A673 (cell line): ENCODE data around the gene CRACR2B. TPM values are rescaled to one million over a fixed set of nuclear protein-coding genes. Genes with fewer than 3 reads are reported as not detected.

ENCODE experiments used
- BruUV-seq: library from RNA; stranded (reverse); fragments of 400-500 nt; replicated peaks from 2 replicates; lab custom pipeline; 2021; lab: Mats Ljungman, UMichigan
- CTCF ChIA-PET: fragments of 300-600 bp; sonication (Branson Sonifier 250); formaldehyde crosslinking; loops from one replicate; lab custom pipeline; 2022; ENCODE audit warnings: antibody characterized with exemption; lab: Charles Lee
- POLR2A ChIA-PET: fragments of 300-600 bp; sonication (Branson Sonifier 250); formaldehyde crosslinking; loops from one replicate; lab custom pipeline; 2022; ENCODE audit warnings: antibody characterized with exemption; ENCODE audit not compliant: low non-redundant PET; lab: Charles Lee
- DNase-seq: peaks from one replicate; pipeline ENCODE4 v3.0.0-alpha.2; 2015; ENCODE audit warnings: low spot score
- H3K27ac ChIP-seq: fragments of 200-600 bp; sonication (generic); 2 replicates; pipeline ENCODE4 v1.5.1; 2016; ENCODE audit warnings: mixed run types, low read depth, mild to moderate bottlenecking, mixed read lengths, antibody characterized with exemption, low read length; ENCODE audit not compliant: poor library complexity, severe bottlenecking
- H3K27me3 ChIP-seq: fragments of 200-600 bp; sonication (generic); replicated peaks from 2 replicates; pipeline ENCODE4 v1.6.1; 2017; ENCODE audit warnings: mixed run types, low read depth, mild to moderate bottlenecking, mixed read lengths, antibody characterized with exemption, low read length; ENCODE audit not compliant: insufficient read depth, poor library complexity
- H3K36me3 ChIP-seq: fragments of 200-600 bp; sonication (generic); 2 replicates; pipeline ENCODE4 v1.6.1; 2016; ENCODE audit warnings: mixed run types, mild to moderate bottlenecking, mixed read lengths, antibody characterized with exemption, low read length; ENCODE audit not compliant: insufficient read depth, poor library complexity, severe bottlenecking
- H3K4me1 ChIP-seq: fragments of 200-600 bp; sonication (generic); 2 replicates; pipeline ENCODE4 v1.6.1; 2017; ENCODE audit warnings: mixed run types, mild to moderate bottlenecking, mixed read lengths, antibody characterized with exemption, low read length; ENCODE audit not compliant: insufficient read depth, poor library complexity, severe bottlenecking
- H3K4me3 ChIP-seq: fragments of 200-600 bp; sonication (generic); 2 replicates; pipeline ENCODE4 v1.5.1; 2016; ENCODE audit warnings: low read depth, mixed run types, mild to moderate bottlenecking, mixed read lengths, low read length; ENCODE audit not compliant: poor library complexity, severe bottlenecking
- H3K9me3 ChIP-seq: fragments of 200-600 bp; sonication (generic); 2 replicates; pipeline ENCODE4 v1.6.1; 2016; ENCODE audit warnings: mixed run types, low read depth, mild to moderate bottlenecking, mixed read lengths, antibody characterized with exemption, low read length; ENCODE audit not compliant: poor library complexity, severe bottlenecking
- EZH2 ChIP-seq: fragments of 200-600 bp; sonication (generic); IDR thresholded peaks from 2 replicates; pipeline ENCODE4 v1.6.1; 2017; ENCODE audit warnings: borderline replicate concordance, low read depth, mild to moderate bottlenecking, mixed read lengths, antibody characterized with exemption, low read length; ENCODE audit not compliant: poor library complexity, severe bottlenecking
- intact Hi-C: fragments of 100-400 bp; cut with micrococcal nuclease; formaldehyde crosslinking; loops from one replicate; pipeline ENCODE4 v1.10.0; 2022; ENCODE audit not compliant: unreplicated experiment
- total RNA-seq: library from RNA; stranded (reverse); gene quantifications from 2 replicates; pipeline ENCODE4 v1.2.3, GENCODE V29; 2021
- TF ChIP-seq, protein P1 (sequence below): fragments of 300-800, 200-600 bp; sonication (generic); conservative IDR thresholded peaks from 2 replicates; pipeline ENCODE4 v1.5.1; 2017; ENCODE audit warnings: low read depth, mild to moderate bottlenecking, antibody characterized with exemption, low read length, moderate library complexity, mixed read lengths

The CRACR2B gene
- total RNA-seq, 1 experiment from 2014 or later, result 1.1 TPM

DNA sequence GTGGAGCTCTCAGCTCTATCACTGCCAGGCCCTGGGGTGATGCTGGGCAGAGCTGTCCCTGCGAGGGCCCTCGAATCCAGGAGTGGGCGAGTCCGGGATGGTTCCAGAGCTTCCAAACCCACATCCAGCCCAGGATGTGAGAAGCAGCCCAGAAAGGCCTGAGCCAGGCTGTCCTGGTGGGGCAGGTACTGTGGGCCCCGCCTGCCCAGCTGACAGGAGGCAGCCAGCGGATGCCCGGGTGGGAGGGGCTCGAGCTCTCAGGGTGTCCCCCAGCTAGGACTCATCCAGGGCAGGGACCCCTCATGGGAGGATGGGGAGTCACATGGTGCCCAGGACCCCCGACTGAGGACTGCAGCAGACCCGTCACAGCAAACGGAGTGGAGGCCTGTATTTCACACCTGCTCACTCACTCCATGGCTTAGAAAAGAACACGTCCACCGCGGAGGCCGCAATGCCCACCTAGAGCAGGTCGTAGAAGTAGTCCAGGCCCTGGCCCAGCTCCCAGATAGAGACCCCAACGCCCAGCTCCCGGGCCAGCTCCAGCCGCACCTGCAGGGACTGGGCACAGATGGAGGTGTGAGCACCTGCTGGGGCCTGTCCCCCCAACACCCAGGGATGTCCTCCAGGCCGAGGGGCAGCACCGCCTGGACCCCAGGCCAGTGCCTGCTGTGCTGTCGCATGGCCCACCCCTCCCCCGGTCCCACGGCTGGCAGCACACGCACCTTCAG lies 41.8 kb downstream of the CRACR2B start:
- Histone ChIP-seq H3K4me3 (no peak overlapping the region), H3K27ac (no peak overlapping the region), H3K36me3 (no peaks in the 10 kb centered on the region), H3K4me1 (no peaks in the 10 kb centered on the region), H3K9me3 (no peaks in the 10 kb centered on the region), H3K27me3 (no peaks in the 10 kb centered on the region)
- intact Hi-C loops, result no loop called here
- no peak for TF ChIP-seq EZH2
- TF ChIP-seq, protein P1, sequence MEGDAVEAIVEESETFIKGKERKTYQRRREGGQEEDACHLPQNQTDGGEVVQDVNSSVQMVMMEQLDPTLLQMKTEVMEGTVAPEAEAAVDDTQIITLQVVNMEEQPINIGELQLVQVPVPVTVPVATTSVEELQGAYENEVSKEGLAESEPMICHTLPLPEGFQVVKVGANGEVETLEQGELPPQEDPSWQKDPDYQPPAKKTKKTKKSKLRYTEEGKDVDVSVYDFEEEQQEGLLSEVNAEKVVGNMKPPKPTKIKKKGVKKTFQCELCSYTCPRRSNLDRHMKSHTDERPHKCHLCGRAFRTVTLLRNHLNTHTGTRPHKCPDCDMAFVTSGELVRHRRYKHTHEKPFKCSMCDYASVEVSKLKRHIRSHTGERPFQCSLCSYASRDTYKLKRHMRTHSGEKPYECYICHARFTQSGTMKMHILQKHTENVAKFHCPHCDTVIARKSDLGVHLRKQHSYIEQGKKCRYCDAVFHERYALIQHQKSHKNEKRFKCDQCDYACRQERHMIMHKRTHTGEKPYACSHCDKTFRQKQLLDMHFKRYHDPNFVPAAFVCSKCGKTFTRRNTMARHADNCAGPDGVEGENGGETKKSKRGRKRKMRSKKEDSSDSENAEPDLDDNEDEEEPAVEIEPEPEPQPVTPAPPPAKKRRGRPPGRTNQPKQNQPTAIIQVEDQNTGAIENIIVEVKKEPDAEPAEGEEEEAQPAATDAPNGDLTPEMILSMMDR, result no peak
- ChIA-PET POLR2A (no interaction called here), CTCF (no interaction called here)
- no TSS peak for BruUV-seq
- no peak for DNase-seq

DNA sequence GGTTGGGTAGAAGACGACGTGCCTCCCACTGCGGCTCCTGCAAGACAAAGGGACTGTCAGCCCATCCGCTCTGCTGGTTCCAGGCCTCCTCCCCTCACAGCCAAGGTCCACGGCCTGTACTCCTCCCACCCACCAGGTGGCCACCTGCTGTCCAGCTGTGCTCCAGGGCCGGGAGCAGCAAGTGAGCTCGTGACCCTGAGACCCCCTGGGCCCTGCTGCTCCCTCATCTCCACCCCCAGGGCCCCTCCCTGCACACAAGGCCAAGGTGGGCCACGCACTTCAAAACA lies 42.4 kb downstream of the CRACR2B start:
- no peak for DNase-seq
- intact Hi-C loops, result no loop called here
- H3K9me3 ChIP-seq, result no peaks in the 10 kb centered on the region
- ChIA-PET CTCF (no interaction called here), POLR2A (no interaction called here)
- no peaks in the 10 kb centered on the region for H3K27me3 ChIP-seq
- no TSS peak for BruUV-seq
- H3K27ac ChIP-seq, result no peak overlapping the region
- H3K4me3 ChIP-seq, result no peak overlapping the region
- H3K4me1 ChIP-seq, result no peaks in the 10 kb centered on the region
- TF ChIP-seq, protein P1, result no peak
- no peak for TF ChIP-seq EZH2
- H3K36me3 ChIP-seq, result no peaks in the 10 kb centered on the region

DNA sequence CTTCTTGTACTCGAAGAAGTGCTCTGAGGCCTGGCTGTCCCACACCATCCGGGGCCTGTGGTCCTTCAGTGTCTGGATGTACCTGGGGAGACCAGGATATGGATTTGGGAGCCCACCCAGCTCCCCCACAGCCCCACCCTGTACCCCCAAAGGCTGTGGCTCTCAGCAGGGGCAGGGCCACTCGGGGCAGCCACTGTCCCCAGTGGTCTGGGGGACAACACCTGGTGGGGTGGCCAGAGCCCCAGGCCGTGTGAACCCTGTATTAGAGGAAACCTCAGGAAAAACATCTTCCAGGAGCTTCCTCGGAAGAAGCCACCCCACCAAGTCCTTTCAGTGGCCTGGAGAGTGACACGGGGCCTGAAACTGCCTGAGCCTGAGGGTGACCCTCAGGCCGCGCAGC lies 42.7 kb downstream of the CRACR2B start:
- no peak for TF ChIP-seq EZH2
- TF ChIP-seq, protein P1, result no peak
- POLR2A ChIA-PET, result no interaction called here
- Histone ChIP-seq H3K4me3 (no peak overlapping the region), H3K36me3 (no peaks in the 10 kb centered on the region), H3K4me1 (no peaks in the 10 kb centered on the region), H3K27me3 (no peaks in the 10 kb centered on the region), H3K27ac (no peak overlapping the region), H3K9me3 (no peaks in the 10 kb centered on the region)
- no peak for DNase-seq
- BruUV-seq, result no TSS peak
- CTCF ChIA-PET, result no interaction called here
- intact Hi-C loops, result no loop called here
